HL-60/S4 treated with phorbol 12-myristate 13-acetate at 8.2 ng/mL for 4 days and 3 days (cell line): ENCODE results near the gene SIRT4.

Experiments used
- in situ Hi-C: fragments of 300-500 bp; cut with MboI; formaldehyde crosslinking; loops from 2 replicates; pipeline ENCODE4 v1.15.0; 2022; ENCODE audit warnings: low sequenced_read_pairs

SIRT4 gene

DNA sequence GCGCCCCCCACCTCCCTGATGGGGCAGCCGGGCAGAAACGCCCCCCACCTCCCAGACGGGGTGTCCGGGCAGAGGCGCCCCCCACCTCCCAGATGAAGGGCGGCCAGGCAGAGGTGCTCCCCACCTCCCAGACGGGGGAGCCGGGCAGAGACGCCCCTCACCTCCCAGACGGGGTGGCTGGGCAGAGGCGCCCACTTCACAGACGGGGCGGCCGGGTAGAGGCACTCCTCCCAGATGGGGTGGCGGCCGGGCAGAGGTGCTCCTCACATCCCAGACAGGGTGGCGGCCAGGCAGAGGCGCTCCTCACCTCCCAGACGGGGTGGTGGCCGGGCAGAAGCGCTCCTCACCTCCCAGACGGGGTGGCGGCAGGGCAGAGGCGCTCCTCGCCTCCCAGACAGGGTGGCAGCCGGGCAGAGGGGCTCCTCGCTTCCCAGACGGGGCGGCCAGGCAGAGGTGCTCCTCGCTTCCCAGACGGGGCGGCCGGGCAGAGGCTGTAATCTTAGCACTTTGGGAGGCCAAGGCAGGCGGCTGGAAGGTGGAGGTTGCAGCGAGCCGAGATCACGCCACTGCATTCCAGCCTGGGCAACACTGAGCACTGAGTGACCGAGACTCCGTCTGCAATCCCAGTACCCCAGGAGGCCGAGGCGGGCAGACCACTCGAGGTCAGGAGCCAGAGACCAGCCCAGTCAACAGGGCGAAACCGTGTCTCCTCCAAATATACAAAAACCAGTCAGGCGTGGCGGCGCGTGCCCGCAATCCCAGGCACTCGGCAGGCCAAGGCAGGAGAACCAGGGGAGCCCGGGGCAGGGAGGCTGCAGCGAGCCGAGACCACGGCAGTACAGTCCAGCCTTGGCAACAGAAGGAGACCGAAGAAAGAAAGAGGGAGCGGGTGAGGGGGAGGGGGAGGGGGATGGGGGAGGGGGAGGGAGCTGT, 23.7 kb upstream of the SIRT4 start:
- in situ Hi-C loops: no loop called here

DNA sequence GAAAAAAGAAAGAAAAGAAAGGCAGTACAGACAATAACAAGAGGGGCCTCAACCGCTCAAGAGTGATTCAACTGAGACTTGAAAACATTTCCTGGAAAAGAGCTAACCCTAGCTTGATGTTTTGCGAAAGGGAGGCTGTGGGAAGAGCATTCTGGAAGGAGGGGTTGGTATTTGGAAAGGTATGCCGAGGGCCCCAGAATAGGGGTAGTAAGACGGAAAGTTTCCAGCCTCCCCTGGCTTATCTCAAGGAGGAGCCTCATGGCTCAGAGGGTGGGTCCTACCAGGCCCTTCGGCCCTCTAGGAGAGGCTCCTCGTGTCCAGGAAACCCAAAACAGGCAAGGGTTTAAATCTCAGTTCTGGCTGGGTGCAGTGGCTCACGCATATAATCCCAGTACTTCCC, 18.8 kb upstream of the SIRT4 start:
- in situ Hi-C loops: no loop called here

DNA sequence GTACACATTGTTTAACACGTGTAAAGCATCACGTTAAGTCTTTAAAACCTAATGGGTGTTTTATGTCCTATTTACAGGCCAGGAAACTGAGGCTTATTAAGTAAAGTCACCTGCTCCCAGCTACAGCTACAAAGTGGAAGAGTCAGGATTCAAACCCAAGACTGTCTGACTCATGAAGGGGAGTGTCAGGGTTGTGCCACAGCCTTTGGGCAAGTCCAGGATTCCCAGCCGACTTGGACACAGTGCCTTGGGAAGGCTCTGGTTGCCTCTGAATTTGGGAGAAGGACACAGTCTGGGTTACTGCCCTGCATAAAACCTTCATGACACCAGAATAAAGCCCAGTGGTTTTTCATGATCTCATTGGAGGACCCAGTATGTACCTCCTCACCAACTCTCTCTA, 17.7 kb upstream of the SIRT4 start:
- in situ Hi-C loops: no loop called here

DNA sequence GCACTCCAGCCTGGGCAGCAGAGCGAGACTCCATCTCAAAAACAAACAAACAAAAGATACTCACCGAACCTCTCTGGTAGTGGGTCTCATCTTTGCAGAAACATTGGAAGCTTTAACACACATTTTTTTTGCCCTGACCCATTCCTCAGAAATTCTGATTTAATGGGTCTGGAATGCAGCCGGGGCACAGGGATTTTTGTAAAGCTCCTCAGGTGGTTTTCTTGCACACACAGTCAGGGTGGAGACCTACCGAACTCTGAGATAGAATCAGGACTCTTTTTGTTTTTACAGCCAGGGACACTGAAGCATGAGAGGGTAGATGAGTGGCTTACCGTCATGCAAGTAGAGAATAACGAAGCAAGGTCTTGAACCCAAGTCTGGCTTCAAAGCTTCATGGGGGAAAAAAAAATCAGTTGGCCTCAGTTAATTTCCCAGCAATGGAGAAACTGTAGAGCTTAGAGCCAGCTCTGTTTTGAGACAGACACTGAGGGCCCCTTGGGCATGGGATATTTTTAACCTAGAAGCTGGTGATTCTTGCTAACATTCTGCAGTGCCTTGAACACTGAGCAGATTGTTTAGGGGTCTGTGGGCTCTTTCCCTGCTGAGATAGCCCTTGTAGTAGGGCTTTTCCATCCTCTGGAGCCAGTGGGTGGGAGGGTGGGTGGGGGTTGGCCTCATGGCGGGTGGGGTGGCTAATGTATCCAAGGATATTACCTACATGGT, 15.2 kb upstream of the SIRT4 start:
- in situ Hi-C loops: no loop called here

DNA sequence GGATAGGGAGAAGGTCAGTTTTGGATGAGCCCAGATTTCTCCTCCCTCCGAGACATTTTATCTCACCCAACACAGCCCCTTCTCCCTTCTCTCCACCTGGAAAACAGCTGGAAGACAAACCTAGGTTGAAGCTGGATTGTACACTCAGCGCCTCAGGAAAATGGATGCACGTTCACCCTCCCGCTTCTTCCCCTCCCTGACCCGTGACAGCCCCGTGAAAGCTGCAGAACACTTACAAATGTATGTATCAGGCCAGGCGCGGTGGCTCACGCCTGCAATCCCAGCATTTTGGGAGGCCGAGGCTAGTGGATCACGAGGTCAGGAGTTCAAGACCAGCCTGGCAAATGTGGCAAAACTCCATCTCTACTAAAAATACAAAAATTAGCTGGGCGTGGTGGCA, 14.6 kb upstream of the SIRT4 start:
- in situ Hi-C loops: no loop called here

DNA sequence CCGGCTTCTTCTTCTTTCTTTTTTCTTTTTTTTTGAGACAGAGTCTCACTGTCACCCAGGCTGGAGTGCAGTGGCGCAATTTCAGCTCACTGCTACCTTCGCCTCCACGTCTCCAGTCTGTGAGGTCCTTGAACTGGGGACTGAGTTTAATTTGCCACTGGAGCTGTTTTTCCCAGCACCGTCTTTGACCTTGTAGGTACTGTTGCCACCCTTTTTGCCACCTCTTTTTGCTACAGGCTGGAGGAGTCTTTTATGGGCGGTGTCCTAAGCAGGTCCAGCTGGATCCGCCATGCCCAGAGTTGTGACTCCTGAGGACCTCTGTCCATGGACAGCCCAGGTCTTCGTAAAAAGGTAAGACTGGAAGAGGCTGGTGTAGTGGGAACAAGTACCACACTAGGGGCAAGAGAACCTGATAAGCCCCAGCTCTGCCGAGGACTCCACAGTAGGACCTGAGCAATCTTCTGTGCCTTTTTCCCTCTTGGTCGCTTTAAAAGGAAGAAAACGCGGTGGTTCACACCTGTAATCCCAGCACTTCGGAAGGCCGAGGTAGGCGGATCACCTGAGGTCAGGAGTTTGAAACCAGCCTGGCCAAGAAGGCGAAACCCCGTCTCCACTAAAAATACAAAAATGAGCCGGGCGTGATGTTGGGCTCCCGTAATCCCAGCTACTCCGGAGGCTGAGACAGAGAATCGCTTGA, 11.4 kb upstream of the SIRT4 start:
- in situ Hi-C loops: no loop called here

- in situ Hi-C loops: no loop called here
Observed at GRCh38 chr12:120292411-120292660, 9.8 kb upstream of the SIRT4 start.

DNA sequence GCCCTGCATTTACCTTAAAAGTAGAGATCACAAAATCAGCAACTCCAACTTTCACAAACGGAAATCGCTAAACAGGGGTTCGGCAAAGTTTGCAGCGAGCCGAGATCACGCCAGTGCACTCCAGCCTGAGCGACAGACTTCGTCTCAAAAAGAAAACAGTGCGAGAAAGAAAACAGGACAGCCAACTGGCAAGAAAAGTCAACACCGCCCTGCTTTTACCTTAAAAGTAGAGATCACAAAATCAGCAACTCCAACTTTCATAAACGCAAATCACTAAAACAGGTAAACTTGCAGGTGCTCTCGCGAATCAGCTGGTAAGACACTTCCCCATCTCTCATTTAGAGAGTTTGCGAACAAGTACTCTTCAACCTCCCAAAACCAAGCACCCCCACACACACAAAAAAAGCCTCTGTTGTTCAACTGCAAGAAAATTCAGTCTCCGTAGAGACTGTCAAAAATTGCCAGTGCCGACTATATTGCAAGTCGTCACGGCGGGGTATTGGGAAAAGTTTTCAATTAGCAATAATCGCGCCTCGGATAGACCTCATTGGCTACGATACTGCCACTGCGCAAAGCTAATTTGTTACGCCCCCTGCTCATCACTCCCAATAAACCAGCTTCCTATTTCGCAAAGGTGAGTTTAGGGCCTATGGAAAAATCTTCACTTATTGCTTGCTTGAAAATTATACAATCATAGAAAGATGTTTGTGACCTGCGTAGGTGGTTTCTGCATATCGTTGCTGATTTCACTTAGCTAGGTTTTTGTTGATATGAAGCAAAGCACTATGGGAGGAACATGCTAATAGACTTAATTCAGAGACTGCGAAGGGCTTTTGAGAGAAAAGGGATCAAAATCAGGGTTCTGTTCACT, 9.2 kb upstream of the SIRT4 start, which contains the start of gene RNU4-1:
RNU4-1 (minus strand) TSS at position 577 of the 871 bp plus-strand sequence.
- in situ Hi-C loops: no loop called here

GRCh38 chr12:120314220-120314619, 12.1 kb downstream of the SIRT4 start:
- in situ Hi-C loops: no loop called here

DNA sequence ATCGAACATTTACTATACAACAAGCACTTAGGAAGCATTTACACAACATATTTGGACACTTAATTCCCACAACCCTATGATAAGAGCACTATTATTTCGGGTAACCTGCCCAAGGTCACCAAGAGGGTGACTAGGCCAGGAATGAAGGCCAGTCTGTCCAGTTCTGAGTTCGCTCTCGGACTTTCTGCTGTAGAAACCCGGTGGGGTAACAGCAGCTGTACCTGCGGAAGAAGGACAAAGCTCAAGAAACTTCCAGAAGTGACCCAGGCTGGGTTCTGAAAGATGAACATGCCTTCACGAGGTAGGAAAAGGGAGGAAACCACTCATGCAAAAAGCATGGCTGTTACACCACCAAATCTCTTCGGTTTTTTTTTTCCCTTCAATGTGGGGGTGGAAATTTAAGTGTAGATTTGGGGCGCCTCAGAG, 14.7 kb downstream of the SIRT4 start:
- in situ Hi-C loops: no loop called here

DNA sequence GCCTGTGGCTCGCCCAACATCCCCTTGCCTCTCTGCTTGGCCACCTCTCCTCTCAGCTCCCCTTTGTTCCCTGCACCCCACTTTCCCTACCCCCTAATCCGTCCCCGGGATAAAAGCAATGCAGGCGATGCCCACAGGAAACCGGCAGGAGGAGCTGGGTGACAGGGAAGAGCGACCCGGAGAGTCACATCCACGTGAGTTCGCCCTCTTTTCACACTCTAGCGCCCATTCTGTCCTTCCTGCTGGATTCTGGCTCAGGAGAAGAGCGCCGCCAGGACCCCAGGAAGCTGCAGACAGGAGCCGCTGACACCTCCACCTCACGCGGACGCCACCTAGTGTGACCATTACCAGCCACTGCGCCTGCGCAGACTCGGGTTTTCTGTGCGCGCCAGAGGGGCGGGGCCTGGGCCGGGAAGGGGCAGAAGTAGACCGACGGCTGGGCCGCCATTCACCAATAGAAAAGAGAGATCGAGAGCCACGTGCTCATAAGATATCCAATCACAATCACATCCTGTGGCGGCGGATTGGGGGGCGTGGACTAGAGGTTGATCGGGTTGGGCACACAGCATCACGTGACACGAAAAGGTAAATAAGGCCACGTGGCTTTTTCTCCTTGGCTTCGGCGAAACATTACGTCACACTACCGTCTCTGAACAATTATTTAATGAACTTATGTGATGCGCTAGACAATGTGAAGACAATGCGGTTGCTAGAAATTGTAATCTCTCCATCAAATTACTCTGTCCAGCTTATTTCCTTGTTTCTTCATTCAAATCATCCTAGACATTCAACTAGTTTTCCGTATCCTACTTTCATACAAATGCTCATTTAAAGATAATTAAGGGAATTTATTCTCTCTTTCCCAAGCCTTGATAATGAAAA, 15.3 kb downstream of the SIRT4 start:
- in situ Hi-C loops: no loop called here

GRCh38 chr12:120321382-120322202, 19.5 kb downstream of the SIRT4 start:
- in situ Hi-C loops: no loop called here

DNA sequence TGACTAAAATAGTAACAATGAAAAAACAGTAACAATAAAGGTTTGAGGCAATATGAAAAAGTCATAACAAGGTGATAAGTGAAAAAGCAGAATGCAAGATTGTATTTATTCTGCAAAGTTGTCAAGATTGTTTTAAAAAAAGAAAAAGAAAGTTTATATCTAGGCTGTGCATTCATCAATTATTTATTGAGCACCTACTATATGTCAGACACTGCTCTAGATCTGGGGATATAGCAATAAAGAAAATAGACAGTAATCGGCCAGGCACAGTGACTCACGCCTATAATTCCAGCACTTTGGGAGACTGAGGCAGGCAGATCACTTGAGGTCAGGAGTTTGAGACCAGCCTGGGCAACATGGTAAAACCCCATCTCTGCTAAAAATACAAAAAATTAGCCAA, 21.7 kb downstream of the SIRT4 start:
- in situ Hi-C loops: no loop called here

DNA sequence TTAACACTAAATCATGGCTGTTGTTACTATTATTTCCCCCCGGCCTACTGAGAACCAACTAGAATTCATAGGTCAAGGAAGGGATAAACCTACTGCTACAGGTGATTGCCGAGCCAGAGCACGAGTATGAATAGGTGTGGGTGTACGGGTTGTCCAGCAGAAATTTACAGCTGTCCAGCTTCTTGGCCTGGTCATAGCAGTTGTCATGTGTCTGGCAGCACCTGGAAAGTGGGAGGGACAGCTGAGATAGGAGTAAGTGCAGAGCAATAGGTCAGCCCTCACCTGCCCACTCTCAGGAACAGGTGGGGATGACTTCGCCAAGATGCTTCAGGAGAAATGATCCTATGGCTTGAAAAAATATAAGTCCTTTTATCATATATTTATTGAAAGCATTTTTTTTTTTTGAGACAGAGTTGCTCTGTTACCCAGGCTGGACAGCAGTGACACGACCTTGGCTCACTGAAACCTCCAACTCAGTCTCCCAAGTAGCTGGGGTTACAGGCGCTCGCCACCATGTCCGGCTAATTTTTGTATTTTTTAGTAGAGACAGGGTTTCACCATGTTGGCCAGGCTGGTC, 22.8 kb downstream of the SIRT4 start:
- in situ Hi-C loops: no loop called here

DNA sequence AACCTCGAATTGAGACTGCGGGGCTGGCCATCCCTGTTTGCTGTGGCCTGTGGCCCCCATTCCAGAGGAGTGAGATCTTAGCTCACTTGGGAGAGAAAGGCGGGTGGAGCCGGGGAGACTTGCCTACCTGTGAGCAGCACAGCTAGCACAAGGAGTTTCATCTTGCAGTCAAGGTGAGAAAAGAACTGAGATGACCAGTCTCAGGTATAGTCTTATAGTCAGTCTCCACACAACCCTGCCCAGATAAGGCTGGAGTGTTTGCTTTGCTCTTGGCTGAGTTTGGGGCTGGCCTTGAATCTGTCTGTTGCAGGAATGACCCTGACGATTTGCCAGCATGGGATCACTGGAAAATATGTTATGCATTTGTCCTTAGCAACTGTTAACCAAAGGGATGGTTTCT, 25.5 kb downstream of the SIRT4 start, which contains the start of gene PLA2G1B:
PLA2G1B (minus strand) TSS at position 187 of the 400 bp plus-strand sequence; CDS start at position 161, 26 bp downstream.
- in situ Hi-C loops: no loop called here

GRCh38 chr12:120328228-120328627, 26.1 kb downstream of the SIRT4 start:
- in situ Hi-C loops: no loop called here

- in situ Hi-C loops: no loop called here
Observed at GRCh38 chr12:120331390-120331789, 29.3 kb downstream of the SIRT4 start.

DNA sequence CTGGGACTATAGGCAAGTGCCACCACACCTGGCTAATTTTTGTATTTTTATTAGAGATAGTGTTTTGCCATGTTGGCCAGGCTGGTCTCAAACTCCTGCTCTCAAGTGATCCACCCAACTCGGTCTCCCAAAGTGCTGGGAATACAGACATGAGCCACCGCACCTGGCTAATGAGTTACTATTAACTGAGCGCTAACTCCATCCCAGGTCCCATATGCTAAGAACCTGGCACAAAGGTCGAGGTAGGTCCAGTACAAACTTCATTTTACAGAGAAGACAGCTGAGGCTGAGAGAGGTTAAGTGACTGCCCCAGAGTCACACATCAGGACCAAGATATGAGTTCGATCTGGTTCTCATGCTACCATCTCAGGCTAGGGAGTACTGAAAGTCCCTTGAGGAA, 29.9 kb downstream of the SIRT4 start:
- in situ Hi-C loops: no loop called here
